Stimulated activated CD4-positive, alpha-beta T cell treated with anti-CD3 and anti-CD28 coated beads, Interleukin-2, amount 100 ng/mL, for 4 hours (primary cell): Measurements from ENCODE around the gene BEST1.
"Not testable (repeated sequence)": the region's sequence is repeated elsewhere in the genome, so short reads cannot be mapped to it uniquely, and the experiment has no call there.

Experiments
- DNase-seq: peaks from one replicate; pipeline ENCODE4 v3.0.0-alpha.2; 2020; ENCODE audit warnings: low read depth

BEST1 gene

DNA sequence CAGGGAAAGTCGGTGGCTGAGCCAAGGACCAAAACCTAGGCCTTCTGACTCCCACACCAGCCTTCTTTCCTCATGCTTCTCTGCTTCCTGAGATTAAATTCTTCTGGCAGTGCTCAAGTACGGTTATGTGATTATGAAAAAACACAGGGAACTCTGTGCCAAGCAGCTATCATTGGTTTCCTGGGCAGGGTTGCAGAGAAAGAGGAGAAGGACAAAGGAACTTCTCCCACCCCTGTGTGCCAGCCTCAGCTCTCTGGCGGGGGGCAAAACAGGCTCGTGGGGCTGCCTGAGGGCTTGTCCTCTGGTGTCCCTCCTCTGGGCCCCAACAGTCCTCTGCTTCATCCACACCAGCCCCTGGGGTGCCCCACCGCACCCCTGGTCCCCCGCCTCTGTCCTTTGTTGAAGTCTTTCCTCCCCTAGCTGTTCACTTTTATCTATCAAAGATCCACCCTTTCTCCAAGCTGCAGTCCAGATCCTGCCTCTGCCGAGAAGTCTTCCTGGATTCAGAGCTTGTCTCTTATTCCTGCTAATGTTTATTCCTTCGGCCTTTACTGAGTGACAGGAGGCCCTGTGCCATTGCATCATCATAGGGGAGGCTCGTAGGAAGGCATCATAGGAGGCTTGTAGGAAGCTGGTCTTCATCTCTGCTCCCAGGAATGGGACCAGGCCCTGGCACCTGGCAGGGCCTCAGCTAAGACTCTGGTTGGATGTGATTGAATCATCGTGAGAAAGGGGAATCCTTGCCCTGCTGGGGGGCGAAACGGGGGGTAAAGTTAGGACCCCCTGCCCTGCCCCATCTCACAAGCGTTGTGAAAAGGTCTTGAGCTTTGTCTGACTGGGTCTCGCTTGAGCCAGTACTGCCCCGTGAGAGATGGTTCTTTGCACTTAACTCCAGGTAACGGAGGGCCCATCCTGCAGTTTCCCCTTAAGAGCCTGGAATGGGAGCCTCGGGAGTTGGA, 28.8 kb downstream of the BEST1 start:
- DNase-seq, result no peak

DNA sequence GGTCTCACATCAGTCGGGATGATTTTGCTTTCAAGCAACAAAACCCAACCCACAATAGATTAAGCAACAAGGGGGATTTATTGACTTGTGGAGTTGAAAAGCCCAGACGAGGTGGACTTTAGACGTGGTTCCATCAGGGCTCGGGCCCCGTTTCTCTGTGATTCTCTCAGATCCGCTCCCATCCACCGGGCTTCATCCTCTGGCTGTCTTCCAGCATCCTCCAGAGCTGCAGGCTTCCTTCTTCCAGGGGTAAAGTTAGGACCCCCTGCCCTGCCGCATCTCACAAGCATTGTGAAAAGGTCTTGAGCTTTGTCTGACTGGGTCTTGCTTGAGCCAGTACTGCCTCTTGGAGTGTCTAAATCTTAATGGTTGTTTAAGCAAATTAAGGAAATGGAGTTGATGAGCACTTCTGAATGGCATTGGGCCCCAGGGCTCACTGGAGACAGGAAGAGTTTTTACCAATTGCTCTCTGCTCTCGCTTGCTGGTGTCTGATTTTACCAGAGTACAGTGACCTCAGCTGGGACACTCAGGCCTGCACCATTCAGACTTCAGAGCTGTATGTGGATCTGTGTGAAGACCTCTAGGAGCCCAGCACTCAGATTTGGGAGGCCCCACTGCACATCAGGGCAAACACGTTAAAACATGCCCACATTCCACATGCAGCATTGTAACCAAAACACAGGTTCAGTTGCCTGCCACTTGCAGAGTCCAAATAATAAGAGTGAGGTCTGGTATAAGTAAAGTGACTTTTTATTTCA, 30.8 kb downstream of the BEST1 start:
- no peak for DNase-seq

DNA sequence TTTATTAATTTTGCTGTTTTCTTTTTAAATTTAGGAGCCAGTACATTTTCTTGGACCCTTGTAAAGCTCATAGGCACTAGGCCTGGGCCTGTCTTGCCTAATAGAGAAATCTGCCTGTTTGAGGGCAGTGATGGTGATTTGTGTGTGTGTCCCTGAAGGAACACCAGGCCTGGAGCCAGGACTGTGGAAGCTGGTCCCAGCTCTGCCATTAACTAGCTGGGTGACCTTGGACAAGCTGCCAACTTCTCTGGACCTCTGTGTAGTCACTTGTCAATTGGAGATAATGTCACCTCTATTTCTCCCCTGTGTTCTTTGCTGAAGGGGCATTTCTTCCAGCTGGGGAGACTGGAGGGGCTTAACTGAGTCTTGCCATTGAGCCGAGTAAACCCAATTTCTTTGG, 33.3 kb downstream of the BEST1 start:
- DNase-seq, result no peak

DNA sequence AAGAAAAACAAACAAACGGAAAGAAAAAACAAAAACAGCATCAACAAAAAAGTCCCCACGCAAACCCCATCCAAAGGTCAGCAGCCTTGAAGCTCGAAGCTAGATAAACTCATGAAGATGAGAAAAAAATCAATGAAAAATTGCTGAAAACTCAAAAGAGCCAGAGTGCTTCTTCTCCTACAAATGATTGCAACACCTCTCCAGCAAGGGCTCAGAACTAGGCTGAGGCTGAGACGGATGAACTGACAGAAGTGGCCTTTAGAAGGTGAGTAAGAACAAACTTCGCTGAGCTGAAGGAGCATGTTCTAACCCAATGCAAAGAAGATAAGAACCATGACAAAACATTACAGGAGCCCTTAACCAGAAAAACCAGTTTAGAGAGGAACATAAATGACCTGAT, 35.7 kb downstream of the BEST1 start:
- no peak for DNase-seq

DNA sequence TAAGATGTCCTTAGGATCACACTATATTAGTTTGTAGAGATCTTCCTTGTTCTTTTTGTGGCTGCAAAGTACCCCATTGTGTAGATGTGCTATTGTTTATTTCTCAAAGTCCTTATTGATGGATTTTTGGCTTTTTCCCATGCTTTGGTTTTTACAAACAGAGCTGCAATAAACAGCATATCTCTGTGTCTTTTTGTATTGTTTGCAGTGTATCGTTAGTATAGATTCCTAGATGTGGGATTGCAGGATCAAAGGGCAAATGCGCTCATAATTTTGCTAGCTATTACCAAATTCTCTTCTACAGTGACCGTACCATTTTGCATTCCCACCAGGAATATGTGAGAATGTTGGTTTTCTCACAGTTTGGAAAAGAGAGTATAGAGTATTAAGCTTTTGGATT, 44.8 kb downstream of the BEST1 start:
- DNase-seq, result no peak

DNA sequence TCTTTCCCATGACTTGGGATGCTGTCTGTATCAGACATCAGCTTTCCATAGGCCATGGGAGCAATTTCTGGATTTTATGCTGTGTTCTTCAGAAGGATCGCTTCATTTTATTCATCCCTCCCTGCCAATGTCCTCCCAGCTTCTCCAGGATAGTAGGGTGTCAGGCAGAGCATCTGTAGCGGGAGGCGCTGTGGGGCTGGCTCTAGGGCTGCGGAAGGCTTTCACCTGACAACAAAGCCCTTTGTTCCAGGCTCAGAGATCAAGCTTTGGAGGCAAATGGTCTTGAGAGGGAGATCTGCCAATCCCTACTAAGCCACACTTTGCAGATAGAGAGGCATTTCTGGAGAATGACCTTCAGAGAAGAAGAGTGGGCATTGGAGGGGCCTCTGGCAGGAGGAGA, 46.8 kb downstream of the BEST1 start:
- no peak for DNase-seq

DNA sequence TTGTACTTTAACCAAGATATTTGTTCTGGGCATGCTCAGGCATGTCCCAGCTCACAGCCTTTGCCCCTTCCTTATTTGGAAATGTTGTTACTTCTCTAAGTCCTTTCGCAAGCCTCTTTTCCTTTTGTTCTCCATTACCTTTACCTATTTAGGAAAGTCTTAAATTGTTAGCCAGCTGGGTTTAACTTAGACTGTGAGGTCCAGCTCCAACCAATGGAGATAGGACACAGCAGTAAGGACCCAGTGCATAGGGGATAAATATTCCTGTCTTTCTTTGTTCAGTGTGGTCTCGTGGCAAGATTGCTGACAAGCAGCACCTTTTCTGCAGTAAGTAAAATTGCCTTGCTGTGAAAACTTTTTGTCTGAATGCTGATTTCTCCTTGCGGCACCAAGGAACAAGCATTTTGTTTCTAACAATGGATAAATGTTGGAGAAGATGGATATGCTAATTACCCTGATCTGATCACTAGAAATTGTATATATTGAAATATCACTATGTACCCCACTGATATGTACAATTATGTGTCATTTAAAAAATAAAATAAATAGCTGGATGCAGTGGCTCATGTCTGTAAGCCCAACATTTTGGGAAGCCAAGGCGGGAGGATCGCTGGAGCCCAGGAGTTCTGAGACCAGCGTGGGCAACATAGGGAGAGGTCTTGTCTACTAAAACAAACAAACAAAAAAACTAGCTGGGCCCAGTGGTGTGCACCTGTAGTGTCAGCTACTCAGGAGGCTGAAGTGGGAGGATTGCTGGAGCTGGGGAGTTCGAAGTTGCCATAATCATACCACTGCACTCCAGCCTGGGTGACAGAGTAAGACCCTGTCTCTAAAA, 49.2 kb downstream of the BEST1 start:
- DNase-seq, result no peak

DNA sequence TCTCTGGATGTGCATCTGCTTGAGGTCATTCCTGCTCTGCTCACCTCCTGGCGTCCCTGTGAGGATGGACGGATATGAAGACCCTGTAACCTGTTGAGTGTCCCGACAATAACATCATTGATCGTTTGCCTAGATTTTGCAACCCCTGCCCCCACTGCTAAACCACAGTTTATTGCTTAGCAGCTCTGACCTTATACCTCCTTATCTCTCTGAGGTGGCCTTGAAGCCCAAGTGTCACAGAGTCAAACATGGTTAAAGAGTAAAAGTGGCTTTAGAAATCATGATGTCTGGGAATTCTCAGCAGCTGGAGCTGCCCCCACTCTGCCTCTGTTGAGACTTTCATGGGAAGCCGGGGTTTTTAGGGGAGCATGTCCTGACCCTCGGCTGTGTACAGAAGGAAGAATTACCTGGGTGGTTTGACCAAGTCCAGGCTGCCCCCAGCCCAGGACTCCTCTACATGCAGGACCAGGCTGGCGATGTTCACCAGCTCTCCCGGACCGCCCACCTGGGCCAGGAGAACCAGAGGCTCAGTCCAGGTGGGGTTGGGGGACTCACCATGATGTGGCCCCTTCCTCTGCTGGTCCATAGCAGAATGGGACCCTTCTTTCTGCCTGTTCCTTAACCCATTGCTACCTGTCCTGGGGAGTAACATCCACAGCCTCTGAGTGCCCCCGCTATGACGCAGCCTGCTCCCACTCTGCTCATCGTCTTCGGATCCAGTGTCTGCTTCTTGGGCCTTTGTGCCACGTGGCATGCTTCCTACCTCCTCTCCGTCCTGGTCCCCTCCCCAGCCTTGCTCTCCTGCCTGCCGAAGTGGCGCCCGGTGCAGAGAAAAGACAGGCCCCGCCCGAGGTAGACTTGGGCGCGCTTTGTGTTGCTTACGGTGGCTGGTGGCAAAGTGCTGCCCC, 50.6 kb downstream of the BEST1 start:
- DNase-seq, result no peak

DNA sequence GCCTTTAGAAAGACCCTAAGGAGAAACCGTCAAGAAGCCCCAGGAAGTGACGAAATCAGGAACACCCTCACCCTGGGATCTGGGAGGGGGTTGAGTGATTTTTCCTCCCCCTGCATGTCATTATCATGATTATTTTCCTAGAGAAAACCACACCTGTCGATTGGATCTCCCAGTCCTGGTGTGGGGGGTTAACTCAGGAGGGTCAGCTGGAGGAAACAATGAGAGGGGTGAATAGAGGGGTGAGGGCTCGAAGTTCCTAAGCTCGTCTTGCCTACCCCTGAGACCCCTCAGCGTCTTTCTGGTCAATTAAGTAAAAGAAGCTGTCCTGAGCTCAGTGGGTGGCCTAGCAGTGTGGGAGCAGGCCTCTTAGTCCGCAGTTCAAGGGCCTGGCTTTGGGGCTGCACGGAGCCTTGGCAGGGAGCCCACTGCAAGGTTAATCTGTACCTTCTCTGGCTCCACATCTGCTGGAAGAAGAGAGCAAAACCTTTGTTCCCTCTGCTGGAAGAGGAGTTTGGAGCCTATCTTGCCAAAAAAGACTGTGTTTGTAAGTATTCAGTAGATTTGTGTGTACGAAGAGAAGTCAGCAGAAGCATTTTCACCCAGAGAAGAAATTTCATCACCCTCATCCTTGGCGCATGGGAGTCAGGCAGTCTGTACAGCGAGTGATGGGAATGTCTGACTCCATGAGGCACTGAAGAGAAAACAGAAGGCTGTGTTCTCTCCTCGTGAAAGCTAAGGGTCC, 51.5 kb downstream of the BEST1 start:
- DNase-seq, result no peak

DNA sequence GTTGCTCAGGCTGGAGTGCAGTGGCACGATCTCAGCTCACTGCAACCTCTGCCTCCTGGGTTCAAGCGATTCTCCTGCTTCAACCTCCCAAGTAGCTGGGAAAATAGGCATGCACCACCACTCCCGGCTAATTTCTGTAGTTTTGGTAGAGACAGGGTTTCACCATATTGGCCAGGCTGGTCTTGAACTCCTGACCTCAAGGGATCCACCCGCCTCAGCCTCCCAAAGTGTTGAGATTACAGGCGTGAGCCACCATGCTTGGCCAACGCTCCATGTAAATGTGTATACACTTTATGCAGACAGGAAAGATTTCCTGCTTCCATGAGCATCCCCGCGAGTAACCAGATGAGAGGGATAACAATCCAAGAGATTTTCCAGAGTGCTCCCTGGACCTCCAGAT, 52.1 kb downstream of the BEST1 start:
- not testable (repeated sequence) for DNase-seq

DNA sequence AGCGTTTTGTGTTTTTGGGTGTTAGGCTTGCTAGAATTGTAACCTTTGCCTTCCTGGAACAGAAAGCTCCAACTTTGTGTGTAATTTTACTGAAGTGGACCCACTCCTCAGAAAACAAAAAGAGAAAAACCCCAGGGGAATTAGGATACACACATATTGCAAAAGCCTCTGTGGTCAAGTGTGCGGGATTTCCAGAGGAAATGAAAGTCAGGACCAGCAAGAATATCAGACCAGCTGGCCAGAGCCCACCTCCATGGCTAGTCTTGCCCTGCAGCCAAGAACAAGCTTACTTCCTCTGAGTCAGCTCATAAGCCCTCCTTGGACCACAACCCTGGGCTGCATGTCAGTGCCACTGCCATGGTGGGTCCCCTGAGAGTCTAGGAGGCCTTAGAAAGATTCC, 54.3 kb downstream of the BEST1 start:
- DNase-seq, result no peak

DNA sequence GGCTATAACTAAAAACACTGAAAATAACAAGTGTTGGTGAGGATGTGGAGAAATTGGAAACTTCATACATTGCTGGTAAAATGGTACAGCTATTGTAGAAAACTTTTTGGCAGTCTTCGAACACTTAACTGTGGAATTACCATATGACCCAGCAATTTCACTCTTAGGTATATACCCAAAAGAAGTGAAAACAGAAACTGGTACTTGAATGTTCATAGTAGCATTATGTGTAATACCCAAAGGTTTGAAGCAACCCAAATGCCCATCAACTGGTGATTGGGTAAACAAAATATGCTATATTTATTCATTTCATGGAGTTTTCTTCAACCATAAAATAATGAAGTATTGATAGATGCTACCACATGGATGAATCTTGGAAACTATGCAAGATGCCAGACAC, 58.0 kb downstream of the BEST1 start:
- no peak for DNase-seq

DNA sequence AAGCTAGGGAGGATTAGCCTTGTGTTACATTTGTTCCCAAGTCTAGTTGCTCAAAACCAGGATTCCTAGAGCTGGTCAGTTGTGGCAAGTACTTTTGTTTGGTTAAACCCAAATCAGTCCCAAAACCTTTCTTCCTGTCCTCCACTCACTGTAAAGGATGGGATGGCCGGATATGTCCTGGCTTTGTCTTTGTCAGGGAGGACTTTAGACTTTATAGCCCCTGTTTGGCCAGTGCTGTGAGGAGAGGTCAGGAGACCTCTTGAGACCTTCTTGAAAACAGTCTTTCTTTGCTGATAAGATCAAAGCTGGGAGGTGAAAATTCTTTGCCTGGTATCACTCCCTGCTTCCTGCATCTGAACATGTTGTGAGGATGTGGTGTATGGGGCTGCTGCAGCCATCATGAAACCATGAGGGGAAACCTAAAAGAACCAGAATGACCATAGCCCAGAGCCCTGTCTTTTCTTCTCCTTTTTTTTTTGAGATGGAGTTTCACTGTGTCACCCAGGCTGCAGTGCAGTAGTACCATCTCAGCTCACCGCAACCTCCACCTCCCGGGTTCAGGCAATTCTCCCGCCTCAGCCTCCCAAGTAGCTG, 60.9 kb downstream of the BEST1 start:
- no peak for DNase-seq

DNA sequence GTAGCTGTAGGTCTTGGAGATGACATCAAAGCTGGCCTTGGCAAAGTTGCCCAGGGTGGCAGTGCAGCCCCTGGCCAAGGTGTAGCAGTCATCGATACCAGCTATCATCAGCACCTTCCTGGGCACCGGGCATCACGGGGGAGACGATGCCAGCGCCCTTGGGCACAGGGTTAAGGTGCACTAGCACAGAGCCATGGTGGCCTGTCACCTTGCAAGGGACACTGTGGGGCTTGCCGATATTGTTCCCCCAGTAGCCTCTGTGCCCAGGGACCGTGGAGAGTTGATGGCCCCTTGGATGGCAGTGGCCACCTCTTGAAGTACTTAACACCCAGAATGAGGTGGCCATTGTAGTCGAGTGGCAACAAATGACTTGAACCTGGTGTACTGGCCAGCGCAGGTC, 61.7 kb downstream of the BEST1 start:
- no peak for DNase-seq

DNA sequence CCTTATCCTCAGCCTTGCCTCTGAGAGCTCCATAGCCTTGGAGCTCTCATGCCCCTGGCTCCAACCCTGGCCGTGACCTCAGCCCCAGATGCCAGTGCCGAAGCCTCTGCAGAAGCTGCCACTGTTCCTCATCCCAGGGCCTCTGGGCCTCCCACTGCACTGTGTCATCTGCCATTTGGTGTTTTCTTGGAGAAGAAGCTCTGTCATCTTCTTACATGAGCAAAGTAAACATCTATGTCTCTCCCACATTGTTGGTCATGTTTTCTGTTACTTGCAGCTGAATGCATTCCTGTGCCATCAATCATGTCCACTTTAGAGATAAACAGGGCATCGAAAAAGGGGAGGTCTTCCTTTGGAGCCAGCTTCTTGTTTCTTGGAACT, 62.3 kb downstream of the BEST1 start:
- DNase-seq, result no peak

DNA sequence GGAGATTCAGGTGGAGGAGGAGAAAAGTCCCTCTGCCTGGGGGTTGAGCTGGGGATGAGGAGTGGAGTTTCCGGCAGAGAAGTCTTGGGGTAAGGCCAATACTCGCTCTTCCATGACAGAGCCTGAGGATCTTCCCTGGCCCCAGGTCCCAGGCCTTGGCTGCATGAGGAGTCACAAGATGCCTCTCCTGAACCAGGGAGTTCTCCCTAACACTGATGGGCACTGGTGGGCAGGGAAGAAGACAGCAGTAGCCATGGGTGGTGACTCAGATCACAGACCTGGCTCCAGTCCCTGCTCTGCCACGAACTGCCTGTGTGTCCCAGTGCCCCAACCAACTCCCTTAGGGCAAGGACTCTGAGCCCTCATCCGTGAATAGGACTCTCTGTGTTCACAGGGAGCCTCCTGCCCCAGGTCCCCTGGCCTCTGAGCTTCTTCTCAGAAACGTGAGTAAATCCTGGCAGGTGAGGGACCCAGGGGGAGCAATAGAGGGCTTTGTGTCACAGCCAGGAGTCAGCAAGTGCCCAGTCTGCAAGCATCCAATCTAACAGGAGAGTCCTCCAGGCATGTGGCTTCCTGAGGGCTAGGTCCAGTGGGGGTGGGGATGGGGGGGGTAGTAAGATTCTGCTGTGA, 62.8 kb downstream of the BEST1 start:
- DNase-seq, result no peak
